ENCODE data around the gene CAPS.

DNA sequence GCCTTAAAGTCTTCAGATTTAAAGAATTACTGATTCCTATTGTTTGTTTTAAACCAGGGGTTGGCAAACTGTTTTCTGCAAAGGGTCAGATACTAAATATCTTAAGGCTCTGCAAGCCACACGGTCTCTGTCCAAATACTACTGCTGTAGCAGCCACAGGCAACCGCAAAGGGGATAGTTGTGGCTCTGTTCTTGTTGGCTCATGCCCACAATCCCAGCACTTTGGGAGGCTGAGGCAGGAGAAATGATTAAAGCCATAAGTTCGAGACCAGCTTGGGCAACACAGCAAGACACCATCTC, 41.5 kb downstream of the CAPS start:
- TF ChIP-seq CTCF (conservative IDR thresholded peaks at IDR 0.05) (no peak), EZH2 (IDR thresholded peaks at IDR 0.05; ENCODE audit: low read depth) (no peak)
